HG03575 (cell line): ENCODE data around the gene SRP54.
"Not testable (repeated sequence)": the region's sequence is repeated elsewhere in the genome, so short reads cannot be mapped to it uniquely, and the experiment has no call there.

Experiments
- ATAC-seq: cut with Tn5 transposase; IDR thresholded peaks from one replicate; pipeline ENCODE4 v1.9.1; 2021; ENCODE audit not compliant: unreplicated experiment, insufficient number of reproducible peaks, low FRiP score; ENCODE audit errors: extremely low read depth

Gene SRP54

GRCh38 chr14:35044939-35045797, 62.4 kb downstream of the SRP54 start:
- ATAC-seq = no peak

GRCh38 chr14:35045798-35046047, 62.9 kb downstream of the SRP54 start:
- ATAC-seq = no peak

- ATAC-seq = peak; percentile 78
Observed at GRCh38 chr14:35046048-35046750, 63.4 kb downstream of the SRP54 start, which contains the start of gene FAM177A1. Gene FAM177A1 (plus strand): TSS chr14:35046272. CDS start chr14:35046464, 192 bp downstream.

GRCh38 chr14:35046751-35047536, 64.2 kb downstream of the SRP54 start:
- ATAC-seq = peak; percentile 6

- no peak for ATAC-seq
Observed at GRCh38 chr14:35047976-35048513, 65.3 kb downstream of the SRP54 start.

GRCh38 chr14:35050652-35051051, 67.9 kb downstream of the SRP54 start:
- no peak for ATAC-seq

- no peak for ATAC-seq
Observed at GRCh38 chr14:35051796-35052195, 69.0 kb downstream of the SRP54 start.

GRCh38 chr14:35052637-35053036, 69.8 kb downstream of the SRP54 start:
- ATAC-seq = no peak

GRCh38 chr14:35061113-35061791, 78.5 kb downstream of the SRP54 start:
- not testable (repeated sequence) for ATAC-seq

- ATAC-seq = not testable (repeated sequence)
Observed at GRCh38 chr14:35065731-35066130, 82.9 kb downstream of the SRP54 start.

- ATAC-seq = no peak
Observed at GRCh38 chr14:35068238-35069012, 85.6 kb downstream of the SRP54 start.

- no peak for ATAC-seq
Observed at GRCh38 chr14:35072226-35072625, 89.4 kb downstream of the SRP54 start.

GRCh38 chr14:35073486-35073885, 90.7 kb downstream of the SRP54 start:
- ATAC-seq = no peak

- no peak for ATAC-seq
Observed at GRCh38 chr14:35078082-35078481, 95.3 kb downstream of the SRP54 start.
